Measurements from ENCODE around the gene NR2F1-AS1. TPM values are rescaled to one million over a fixed set of nuclear protein-coding genes. Genes with fewer than 3 reads are reported as not detected.
A peak's percentile ranks its signal among the peaks of the same experiment; 100 is the strongest.

Gene NR2F1-AS1
- total and polyA plus RNA-seq, 2 donors (not counting 3 experiments of a cell fraction or from before 2014, with no cell fraction given) = 4.2 to 13.8 TPM

GRCh38 chr5:93421987-93422401, 159.0 kb downstream of the NR2F1-AS1 start:
- dilution Hi-C loops (cut with MboI; ENCODE audit: extremely low pct_ligation_motif_present, low sequenced_read_pairs) = no loop called here
- POLR2A ChIA-PET = no interaction called here
- CTCF ChIA-PET = interaction anchor here (1.1 to 1.5 kb wide), 3 partner anchors 9 to 330 kb away, joined by 3 to 5 read pairs (median 3); no protein-coding TSS in a partner anchor

More at GRCh38 chr5:93421987-93422401, 159.0 kb downstream of the NR2F1-AS1 start:
- intact Hi-C loops (cut with micrococcal nuclease) = loop anchor here (5.0 kb wide), 2 partner anchors 60 to 160 kb away; partner anchors contain the start of genes NR2F1 and NR2F1-AS1
- H3K36me3 ChIP-seq (ENCODE audit: control insufficient read depth in 2 of 2, extremely low read depth in 1 of 2, insufficient read depth in 2 of 2, low read length in 2 of 2) = no peaks in the 10 kb centered on the region
- no peaks in the 10 kb centered on the region for H4K20me1 ChIP-seq (replicated peaks; ENCODE audit: control insufficient read depth, extremely low read depth, insufficient read depth, low read length)
- BruUV-seq (replicated peaks) = no TSS peak
- H3K9me3 ChIP-seq (replicated peaks; ENCODE audit: control insufficient read depth, insufficient read depth, low read length) = no peaks in the 10 kb centered on the region
- no peak overlapping the region for H3K4me3 ChIP-seq (replicated peaks in 1 of 3; ENCODE audit: insufficient read depth in 1 of 3, low read depth in 1 of 3, low read length in 3 of 3)
- peaks cover 16% of the 10 kb centered on the region for H3K4me1 ChIP-seq (ENCODE audit: control insufficient read depth, extremely low read depth, insufficient read depth, low read length)
- H3K9me1 ChIP-seq (replicated peaks; ENCODE audit: control insufficient read depth, extremely low read depth, insufficient read depth, low read length) = no peaks in the 10 kb centered on the region
- FAIRE-seq = no peak
- no peak overlapping the region for H3K4me2 ChIP-seq (ENCODE audit: insufficient read depth, low read length)
- H3K9ac ChIP-seq (replicated peaks; ENCODE audit: extremely low read depth, insufficient read depth, low read length) = no peak overlapping the region
- H3K27ac ChIP-seq (ENCODE audit: insufficient read depth, low read depth, low read length) = no peak overlapping the region
- H3K79me2 ChIP-seq (ENCODE audit: control insufficient read depth, insufficient read depth, low read length) = no peaks in the 10 kb centered on the region
- no peak overlapping the region for H2AFZ ChIP-seq (ENCODE audit: low read depth, low read length)
- DNase-seq (ENCODE audit: low read depth, low spot score) = peak; percentile 12
- H3K27me3 ChIP-seq (ENCODE audit: control insufficient read depth in 2 of 2, insufficient read depth in 2 of 2, low read length in 2 of 2) = no peaks in the 10 kb centered on the region
- TF ChIP-seq CTCF (IDR thresholded peaks at IDR 0.05; ENCODE audit: extremely low read depth in 1 of 2, insufficient read depth in 1 of 2, low read depth in 1 of 2, low read length in 2 of 2) (no peak), JUN (IDR thresholded peaks at IDR 0.05; ENCODE audit: borderline replicate concordance, insufficient read depth, insufficient read length, low read depth) (no peak), MYC (IDR thresholded peaks at IDR 0.05; ENCODE audit: low read depth, low read length) (no peak), GATA2 (IDR thresholded peaks at IDR 0.05; ENCODE audit: insufficient read depth, insufficient read length, low read depth, low read length) (no peak), POLR2AphosphoS5 (IDR thresholded peaks at IDR 0.05; ENCODE audit: insufficient read depth, low read depth, low read length) (no peak), EZH2 (IDR thresholded peaks at IDR 0.05; ENCODE audit: borderline replicate concordance, low read depth, low read length, severe bottlenecking) (no peak), MAX (IDR thresholded peaks at IDR 0.05; ENCODE audit: insufficient read depth, insufficient read length) (no peak), FOS (IDR thresholded peaks at IDR 0.05; ENCODE audit: borderline replicate concordance, insufficient read depth, low read length) (no peak)
